ENCODE results near the gene OR52N1. TPM values are rescaled to one million over a fixed set of nuclear protein-coding genes. Genes with fewer than 3 reads are reported as not detected.

Gene OR52N1
- total and polyA plus RNA-seq, 2 of the 8 experiments (the other 6 are each of a cell fraction or from before 2014, with no cell fraction given): 0.09 TPM; not detected in 1

DNA sequence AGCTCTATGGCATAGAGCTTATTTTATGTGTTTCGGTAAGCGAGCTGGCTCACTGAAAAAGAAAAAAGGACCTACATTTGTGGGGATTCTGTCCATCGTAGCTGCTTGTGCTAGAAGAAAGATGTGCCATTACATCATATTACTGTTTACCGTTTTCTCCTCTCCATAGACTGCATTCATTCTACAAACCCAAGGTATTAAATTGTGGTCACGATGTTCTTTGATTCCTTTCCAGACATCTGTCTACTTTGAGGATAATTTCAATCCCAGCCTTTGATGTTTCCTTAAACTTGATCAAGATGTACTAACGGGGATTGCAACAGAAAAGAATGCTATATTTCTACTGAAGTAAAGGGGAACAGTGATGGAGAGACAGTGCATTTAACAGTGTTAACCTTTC lies 5.5 kb upstream of the OR52N1 start:
- 89% methylated on average over 6 of the region's 6 CpGs; no CpG with 5 or more reads in 1 of the 2 experiments for WGBS, 2 experiments (ENCODE audit: extremely low coverage in 1 of 2, insufficient coverage in 1 of 2, insufficient read length in 1 of 2, insufficient replicate concordance in 2 of 2, low coverage in 1 of 2, low lambda C conversion rate in 2 of 2, missing lambda C conversion rate in 1 of 2)
- POLR2A ChIA-PET (ENCODE audit: partially characterized antibody): no interaction called here
- TF ChIP-seq PHF8 (conservative IDR thresholded peaks at IDR 0.05; ENCODE audit: low read depth, low read length): no peak
- no peak for TF ChIP-seq TBP (IDR thresholded peaks at IDR 0.05; ENCODE audit: low read depth, low read length)
- no peak for TF ChIP-seq E2F6 (IDR thresholded peaks at IDR 0.05)
- TF ChIP-seq SIX5 (IDR thresholded peaks at IDR 0.05; ENCODE audit: low read depth, low read length): no peak
- TF ChIP-seq ZNF274 (IDR thresholded peaks at IDR 0.05; ENCODE audit: borderline replicate concordance, extremely low read depth, low read length): no peak
- TF ChIP-seq CREB1 (IDR thresholded peaks at IDR 0.05): no peak
- TF ChIP-seq RBBP5 (IDR thresholded peaks at IDR 0.05; ENCODE audit: borderline replicate concordance, low read depth, low read length): no peak
- TF ChIP-seq EZH2 (IDR thresholded peaks at IDR 0.05; ENCODE audit: low read depth, low read length, severe bottlenecking): no peak
- TF ChIP-seq TCF12 (IDR thresholded peaks at IDR 0.05; ENCODE audit: low read depth, low read length): no peak
- TF ChIP-seq ASH2L (IDR thresholded peaks at IDR 0.05; ENCODE audit: low read length): no peak
- TF ChIP-seq JUN (IDR thresholded peaks at IDR 0.05; ENCODE audit: low read depth, low read length): no peak
- TF ChIP-seq EGR1 (IDR thresholded peaks at IDR 0.05; ENCODE audit: borderline replicate concordance, low read depth, low read length): no peak

More for the DNA sequence above, 5.5 kb upstream of the OR52N1 start:
- Histone ChIP-seq H4K91ac (replicated peaks; ENCODE audit: insufficient read length, low read length) (no peak overlapping the region), H3K4me2 (ENCODE audit: insufficient read depth in 1 of 2, low read depth in 2 of 2, low read length in 2 of 2) (no peak overlapping the region), H2AK5ac (ENCODE audit: low read depth, low read length) (no peak overlapping the region), H2BK5ac (ENCODE audit: low read depth, low read length) (no peak overlapping the region), H2BK15ac (ENCODE audit: low read length) (no peak overlapping the region), H3K79me2 (ENCODE audit: control insufficient read depth in 1 of 2, insufficient read depth in 2 of 2, low read length in 2 of 2) (no peaks in the 10 kb centered on the region), H4K20me1 (replicated peaks in 1 of 2; ENCODE audit: control insufficient read depth in 1 of 2, insufficient read depth in 2 of 2, low read length in 2 of 2) (no peaks in the 10 kb centered on the region), H3K23me2 (ENCODE audit: low read depth, low read length) (no peaks in the 10 kb centered on the region), H3K4me1 (replicated peaks in 1 of 4; ENCODE audit: control insufficient read depth in 3 of 4, insufficient read depth in 4 of 4, low read length in 3 of 4) (no peaks in the 10 kb centered on the region), H4K5ac (ENCODE audit: insufficient read length, low read depth, low read length) (no peak overlapping the region), H3K27me3 (replicated peaks in 1 of 4; ENCODE audit: control insufficient read depth in 3 of 4, extremely low read depth in 1 of 4, insufficient read depth in 3 of 4, low read length in 3 of 4) (no peaks in the 10 kb centered on the region), H3K14ac (ENCODE audit: insufficient read length) (no peak overlapping the region), H3K79me1 (ENCODE audit: low read depth, low read length) (no peaks in the 10 kb centered on the region), H3K9ac (replicated peaks in 1 of 4; ENCODE audit: extremely low read depth in 1 of 4, low read depth in 3 of 4, low read length in 3 of 4) (no peak overlapping the region), H2BK20ac (ENCODE audit: low read length) (no peak overlapping the region), H3K18ac (ENCODE audit: extremely low read depth, low read length) (no peak overlapping the region), H2AFZ (ENCODE audit: low read length) (no peak overlapping the region), H3K4me3 (ENCODE audit: extremely low read depth in 1 of 4, insufficient read depth in 2 of 4, low read depth in 3 of 4, low read length in 4 of 4) (no peak overlapping the region), H3K9me3 (ENCODE audit: insufficient read depth in 2 of 2, low read depth in 1 of 2, low read length in 1 of 2) (no peaks in the 10 kb centered on the region), H3K27ac (ENCODE audit: low read depth, low read length) (no peak overlapping the region), H4K8ac (ENCODE audit: extremely low read depth, insufficient read depth, low read length) (no peak overlapping the region), H3K56ac (replicated peaks; ENCODE audit: insufficient read length, low read depth, low read length) (no peak overlapping the region), H2BK12ac (ENCODE audit: low read depth, low read length) (no peak overlapping the region), H2BK120ac (replicated peaks; ENCODE audit: low read depth, low read length) (no peak overlapping the region), H3K36me3 (ENCODE audit: control insufficient read depth in 2 of 4, insufficient read depth in 4 of 4, low read length in 3 of 4) (no peaks in the 10 kb centered on the region), H3K4ac (replicated peaks; ENCODE audit: insufficient read length, low read depth, low read length) (no peak overlapping the region), H3K23ac (ENCODE audit: insufficient read length) (no peak overlapping the region)
- FAIRE-seq: no peak
- CTCF ChIA-PET (ENCODE audit: partially characterized antibody): interaction anchor here (1.0 to 1.1 kb wide), 3 partner anchors 8 to 185 kb away, joined by 3 to 4 read pairs (median 4); no protein-coding TSS in a partner anchor
- no peak for DNase-seq (ENCODE audit: low read depth in 1 of 2, low spot score in 2 of 2)
